NCI-H1092 (cell line): ENCODE results near the gene PITPNM3.

Experiments used
- DNase-seq: peaks from one replicate; lab custom pipeline; 2025; lab: John Stamatoyannopoulos, UW

The PITPNM3 gene

DNA sequence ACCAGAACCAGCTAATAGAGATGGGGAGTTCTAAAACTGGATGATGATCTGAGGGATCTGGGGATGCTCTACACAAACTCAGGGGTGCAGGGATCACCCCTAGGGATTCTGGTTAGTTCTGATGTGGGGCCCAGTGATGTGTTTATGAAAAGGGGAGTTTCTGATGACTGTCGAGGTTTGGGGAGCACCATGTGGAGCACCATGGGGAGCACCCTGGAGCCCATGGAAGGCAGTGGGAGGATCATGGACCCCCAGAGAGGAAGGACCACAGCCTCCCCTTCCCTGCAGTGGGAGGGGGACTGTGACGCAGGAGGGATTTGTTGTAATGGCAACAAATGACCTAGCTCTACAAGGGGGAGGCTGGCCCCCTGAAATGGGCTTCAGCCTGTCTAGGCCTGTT, 93.7 kb downstream of the PITPNM3 start:
- DNase-seq = no peak

DNA sequence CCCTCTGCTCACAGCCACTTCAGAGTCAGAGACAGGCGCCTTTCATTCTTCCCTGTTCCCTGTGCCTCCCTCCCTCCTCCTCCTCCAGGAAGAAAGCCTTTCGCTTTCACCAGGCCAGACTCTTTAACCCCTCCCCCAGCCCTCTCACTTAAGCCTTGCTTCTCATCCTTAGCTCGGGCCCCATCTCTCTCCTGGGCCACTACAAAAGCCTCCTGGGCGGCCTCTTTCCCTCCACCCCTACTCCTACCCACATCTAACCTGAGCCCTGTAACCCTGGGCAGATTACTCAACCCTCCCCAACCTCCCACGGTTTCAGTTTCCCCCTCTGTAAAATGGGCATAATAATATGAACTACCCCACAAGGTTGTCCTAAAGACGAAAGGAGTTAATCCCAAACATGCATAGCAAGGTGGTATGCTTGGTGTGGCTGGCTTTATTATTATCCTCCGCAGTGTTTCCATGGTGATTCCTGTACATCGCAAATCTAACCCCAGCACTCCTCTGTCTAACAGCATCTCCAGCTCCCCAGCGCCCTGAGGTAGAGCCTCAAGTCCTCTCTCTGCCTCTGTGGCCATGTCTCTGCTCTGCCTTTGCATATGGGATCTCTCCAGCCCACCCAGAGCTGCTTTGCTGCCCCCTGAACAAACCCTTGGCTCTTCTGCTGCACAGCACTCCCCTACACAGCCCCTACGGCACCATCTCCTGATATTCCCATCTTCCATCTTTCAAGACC, 94.4 kb downstream of the PITPNM3 start:
- DNase-seq = no peak

DNA sequence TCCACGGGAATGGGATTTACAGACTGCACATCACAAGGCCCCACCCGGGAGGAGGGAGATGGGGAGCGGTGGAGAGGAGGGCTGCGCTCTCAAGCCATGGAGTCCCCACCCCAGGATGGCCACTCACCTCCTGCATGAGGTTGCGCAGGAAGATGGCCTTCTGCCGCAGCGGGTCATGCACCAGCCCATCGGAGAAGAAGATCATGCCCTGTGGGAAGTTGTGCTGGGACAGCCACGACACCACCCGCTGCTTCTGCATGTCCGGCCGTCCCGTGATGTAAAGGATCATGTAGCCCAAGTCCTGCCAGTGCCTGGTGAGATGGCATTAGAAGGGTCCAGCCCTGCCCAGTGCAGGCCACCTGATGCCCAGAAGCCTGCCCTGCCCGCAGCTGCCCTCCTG, 95.1 kb downstream of the PITPNM3 start:
- no peak for DNase-seq

DNA sequence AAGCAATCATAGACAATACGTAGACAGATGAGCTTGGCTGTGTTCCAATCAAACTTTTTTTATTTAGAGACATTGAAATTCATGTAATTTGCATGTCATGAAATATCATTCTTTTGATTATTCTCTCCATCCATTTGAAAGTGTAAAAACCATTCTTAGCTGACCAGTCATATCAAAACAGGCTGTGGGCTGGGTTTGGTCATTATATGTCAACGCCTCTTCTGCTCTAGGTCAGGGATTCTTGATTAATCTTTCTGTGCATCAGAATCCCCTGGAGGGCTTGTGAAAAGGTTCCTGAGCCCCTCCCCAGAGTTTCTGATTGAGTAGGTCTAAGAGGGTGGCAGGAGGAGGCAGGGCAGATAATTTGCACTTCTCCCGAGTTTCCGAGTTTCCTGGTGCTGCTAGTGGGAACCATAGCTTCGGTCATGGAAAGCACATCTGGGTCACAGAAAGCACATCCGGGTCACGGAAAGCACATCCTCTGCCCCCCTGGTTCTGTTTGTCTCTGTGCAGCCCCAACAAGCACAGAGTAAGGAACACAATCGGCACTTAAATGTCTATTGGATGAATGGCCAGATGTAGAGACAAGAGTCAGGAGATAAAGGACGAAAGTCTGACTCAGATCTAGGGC, 95.7 kb downstream of the PITPNM3 start:
- DNase-seq = no peak

DNA sequence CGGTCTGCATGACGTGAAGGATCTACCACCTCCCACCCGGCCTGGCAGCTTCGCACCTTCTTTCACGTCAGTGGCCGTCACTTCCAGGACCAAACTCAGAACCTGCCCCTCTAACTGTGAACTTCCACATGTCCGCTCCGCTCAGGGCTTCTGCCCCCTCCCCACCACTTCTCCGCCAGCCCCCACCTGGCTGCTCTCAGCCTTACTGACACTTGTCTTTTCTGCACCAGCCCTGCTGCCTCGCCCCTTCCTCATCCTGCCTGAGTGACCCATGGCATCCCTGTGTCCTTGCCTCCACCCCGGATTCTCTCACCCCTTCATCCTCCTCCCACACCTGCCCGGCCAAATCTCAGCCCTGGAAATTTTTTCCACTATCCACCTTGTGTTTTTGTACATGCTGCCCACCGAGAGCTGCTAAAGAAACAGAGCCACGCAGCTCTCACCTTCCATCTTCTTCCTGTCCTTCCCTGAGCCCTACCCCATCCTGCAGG, 97.8 kb downstream of the PITPNM3 start:
- no peak for DNase-seq

DNA sequence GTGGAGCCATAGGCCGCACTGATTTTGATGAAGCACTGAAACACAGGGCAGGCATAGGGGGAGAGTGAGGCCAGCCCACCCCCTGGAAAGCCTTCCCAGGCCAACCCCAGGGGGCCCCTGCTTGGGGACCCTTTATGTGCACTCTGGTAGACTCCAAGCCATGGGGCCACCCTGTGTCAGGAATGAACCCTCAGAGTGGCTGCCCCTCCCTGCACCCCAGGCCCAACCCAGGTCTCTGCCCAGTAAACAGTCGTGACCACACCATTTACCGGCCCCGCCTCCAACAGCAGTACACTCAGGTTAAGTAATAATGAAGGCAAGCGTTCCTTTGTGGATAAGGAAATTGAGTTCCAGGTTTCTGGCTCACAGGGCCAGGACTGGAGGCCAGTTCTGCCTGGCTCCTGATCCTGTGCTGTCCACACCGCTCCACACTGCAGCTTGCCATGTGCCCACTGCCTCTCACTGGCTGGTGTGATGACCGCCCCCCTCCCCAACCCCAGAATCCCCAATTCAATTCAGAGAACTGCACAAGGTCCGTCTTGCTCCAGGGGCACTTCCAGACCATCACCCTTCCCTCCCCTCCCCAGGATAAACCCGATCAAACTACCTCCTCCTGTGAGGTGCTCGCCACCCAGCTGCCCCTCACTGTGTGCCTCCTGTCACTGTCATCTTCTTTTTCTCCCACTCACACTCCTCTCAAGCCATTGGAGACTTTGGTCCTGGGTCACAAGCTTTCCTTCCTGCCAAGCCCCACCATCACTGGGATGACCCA, 98.5 kb downstream of the PITPNM3 start:
- DNase-seq = no peak

DNA sequence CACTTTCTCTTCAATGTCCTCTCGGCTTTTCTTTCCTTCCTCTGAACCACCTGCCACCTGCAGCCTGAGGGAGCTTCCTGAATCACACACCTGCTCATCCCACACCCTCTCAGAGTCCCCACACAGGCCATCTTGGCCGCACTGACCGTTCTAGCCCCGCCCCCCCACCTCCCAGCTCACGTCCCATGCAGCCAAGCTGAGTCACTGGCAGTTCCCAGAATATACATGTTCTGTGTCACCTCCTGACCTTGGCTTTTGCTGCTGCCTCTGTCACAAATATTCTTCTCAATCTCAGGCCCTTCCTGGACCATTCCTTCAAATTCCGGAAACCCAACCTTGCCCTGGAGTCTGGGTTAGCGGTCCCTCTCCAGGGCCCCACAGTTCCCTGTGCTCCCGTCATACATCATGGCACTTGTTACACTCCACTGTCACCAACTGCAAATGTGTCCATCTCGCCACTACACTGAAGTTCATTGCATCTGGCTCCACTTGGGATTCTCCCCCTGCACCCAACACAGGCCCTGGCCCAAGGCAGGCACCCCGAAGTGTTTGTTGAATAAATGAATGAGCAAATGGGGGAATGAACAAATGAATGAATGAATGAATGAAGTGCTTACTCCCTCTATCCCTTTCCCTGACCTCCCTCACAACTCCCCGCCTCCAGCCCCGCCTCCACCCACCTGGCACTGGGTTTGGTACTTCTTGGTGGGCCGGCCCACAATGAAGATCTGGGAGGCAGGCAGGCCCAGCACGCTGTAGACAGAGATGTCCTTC, 99.3 kb downstream of the PITPNM3 start:
- no peak for DNase-seq

DNA sequence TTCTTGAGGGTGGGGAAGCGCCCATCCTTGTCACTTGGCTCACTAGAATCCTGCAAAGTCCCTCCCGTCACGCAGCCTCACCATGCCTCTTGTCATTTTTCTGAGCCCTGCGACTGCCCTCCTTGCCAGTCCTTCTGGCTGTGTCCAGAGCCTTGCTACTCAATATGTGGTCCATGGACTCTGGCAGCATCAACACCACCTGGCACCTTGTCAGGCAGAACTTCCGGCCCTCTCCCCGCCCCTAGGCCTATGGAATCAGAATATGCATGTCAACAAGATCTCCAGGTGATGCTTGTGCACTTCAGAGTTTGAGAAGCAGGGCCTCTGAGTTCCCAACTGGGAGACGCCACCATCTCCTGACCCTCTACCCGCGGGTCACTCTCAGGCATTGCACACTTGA, 100.0 kb downstream of the PITPNM3 start:
- no peak for DNase-seq

DNA sequence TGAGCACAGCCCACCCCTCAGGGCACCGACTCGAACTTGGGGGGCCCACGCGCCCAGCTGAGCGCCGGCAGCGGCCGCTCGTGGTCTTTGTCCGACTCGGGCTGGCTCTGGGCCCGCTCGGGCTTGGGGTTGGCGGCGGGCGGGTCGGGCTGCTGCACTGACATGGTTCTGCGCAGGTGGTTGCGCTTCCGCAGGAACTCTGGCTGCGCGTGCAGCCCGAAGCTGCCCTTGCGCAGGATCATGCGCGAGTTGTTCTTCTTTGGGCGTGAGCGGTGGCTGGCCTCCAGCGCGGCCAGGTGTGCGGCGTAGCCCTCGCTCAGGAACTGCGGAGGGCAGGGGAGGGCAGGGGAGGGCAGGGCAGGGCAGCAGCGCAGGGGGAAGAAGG, 101.0 kb downstream of the PITPNM3 start:
- peak; percentile 36 for DNase-seq

DNA sequence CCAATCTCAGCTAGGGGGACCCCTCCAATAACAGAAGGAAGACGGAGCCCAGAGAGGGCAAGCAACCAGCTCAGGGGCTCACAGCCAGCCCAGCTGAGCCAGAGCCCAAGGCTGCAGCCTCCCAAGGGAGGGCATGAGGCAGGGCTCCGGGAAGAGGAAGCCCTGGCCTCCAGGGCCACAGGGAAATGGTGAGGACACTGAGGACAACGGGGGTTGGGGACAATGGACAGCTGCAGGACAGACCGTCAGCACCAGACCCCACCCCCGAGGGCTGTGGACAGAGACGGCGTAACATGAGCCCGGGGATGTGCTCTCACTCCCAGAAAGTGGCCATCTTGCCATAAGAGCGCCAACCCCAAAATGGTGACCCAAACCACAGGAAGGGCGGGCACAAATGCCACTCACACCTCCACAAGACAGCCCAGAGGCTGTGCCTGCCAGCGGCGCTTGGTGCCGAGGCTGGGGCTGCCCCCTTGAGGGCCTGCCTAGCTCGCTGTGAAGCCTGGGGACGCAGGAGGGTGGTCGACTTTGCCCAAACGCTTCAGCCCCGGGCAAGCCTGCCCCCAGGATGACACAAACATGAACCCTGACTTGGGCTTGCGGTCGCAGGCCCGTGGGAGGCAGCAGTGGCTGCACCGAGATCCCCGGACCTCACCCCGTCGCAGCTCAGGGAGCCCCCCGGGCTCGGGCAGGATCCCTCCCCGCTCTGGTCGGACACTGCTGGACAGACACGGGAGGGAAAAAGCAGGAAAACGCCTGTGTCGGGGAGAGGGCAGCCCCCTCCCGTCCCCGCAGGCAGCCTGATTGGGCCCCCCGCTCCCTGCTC, 101.6 kb downstream of the PITPNM3 start:
- DNase-seq = no peak

DNA sequence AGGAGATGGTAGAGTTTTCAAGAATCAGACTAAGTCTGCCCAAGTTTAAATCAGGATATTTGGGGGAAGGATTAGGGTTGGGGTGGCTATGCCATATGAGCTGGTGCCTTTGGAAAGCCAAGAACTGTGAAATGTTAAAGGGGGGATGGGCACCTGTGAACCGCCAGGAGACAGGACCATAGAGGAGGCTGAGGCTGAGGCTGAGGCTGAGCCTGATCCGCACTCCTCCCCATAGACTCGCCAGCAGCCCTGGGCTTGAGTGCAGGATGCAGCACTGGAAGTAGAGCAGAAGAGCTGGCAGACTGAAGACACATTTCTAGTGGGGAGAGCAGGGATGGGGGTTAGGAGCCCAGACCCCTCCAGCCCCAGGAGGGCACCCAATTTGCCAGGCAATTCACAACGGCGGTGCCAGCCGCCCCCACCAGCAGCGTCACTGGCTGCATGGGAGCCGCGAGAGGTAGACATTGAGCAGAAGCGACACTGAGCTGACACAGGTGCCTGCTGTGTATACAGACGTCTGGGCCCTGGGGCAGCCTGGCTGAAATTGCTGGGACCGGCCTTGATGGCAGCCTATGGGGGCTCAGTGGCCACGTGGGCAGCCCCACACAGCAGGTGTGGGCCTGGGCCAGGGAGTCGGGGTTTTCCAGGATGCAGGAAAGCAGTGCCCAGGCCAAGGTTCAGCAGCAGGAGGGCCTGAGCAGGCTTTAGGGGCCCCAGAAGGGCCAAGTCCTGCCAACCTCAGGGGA, 102.9 kb downstream of the PITPNM3 start:
- no peak for DNase-seq

DNA sequence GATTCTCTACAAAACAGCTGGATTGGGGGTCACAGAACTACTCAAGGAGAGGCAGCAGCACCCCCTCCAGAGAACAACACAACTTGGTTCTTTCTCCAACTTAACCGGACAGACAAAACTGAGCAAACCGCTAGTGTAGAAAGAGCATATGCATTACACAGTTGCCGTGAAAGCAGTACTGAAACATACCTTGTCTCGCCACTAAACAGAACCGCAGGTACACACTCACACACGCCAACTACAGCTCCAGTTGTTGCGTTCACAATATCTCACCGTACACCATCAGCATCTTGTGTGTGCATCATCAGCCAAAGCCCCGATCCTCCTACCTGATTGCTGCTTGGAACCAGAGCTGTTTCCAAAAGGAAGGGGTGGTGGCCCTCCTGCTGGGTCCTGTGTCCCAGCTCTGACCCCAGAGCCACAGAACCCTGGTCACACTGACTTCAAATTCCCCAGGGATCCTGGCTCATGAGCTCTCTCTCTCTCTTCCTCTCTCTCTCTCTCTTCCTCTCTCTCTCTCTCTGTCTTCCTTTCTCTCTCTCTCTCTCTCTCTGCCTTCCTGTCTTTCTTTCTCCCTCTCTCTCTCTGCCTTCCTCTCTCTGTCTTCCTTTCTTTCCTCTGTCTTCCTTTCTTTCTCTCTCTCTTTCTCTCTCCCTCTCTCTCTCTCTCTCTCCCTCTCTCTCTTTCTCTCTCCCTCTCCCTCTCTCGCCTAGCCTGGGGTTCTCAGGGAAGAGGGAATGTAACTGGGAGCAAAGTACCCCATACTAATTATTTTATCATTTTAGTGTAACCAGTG, 103.7 kb downstream of the PITPNM3 start:
- DNase-seq = no peak

DNA sequence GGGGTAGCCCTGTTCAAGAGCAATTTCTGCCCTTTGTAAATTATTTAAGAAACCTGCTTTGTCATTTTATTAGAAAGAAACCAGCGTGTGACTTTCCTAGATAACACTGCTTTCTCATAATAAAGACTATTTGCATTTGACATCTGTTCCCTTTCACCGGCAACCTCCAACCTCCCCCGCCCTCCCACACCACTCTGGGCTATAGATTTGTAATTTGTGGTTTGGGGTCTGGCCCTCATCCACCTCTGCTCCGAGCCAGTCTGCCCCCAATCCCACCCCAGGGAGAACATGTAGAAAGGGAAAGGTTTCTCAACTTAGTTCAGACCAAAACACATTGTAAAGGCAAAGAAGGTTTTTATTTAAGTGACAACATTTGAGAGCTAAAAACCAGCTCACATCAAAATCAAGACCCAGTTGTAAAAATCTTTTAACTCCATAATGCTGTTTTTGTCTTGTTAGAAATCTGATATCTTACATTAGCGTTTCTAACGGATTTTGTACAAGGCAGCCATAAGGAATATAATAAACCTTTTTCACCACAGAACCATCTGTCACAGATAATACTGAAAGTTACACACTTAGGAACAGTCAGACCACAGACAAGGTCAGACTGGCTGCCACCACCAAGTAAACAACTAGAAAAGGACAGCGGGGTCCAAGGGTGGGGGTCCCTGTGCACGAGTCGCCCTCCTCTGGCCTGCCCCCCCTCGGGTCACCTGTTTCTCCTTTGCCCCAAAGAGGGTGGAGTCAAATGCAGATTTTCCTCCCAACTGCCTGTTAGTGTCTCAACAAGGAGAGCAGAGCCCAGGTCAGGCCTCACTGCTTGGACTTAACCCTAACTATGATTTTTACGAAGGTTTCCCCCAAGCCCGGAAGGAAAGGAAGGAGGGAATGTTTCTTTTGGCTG, 105.2 kb downstream of the PITPNM3 start:
- no peak for DNase-seq

DNA sequence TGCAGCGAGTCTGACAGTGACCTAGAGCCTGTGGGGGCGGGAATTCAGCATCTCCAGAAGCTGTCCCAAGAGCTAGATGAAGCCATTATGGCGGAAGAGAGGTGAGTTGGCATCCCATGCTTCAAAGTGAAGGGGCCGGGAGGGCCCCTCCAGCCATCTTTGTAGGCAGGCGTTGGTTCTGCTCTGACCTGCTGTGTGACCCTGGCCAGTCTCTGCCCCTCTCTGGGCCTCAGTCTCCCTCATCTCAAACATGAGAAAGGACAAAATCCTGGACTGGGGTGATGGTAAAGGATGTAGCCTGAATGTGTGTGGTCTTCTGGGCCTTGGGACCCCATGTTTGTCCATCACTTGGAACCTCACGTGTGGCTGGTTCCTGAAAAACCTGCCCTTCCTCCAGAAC, 107.0 kb downstream of the PITPNM3 start:
- DNase-seq = no peak

DNA sequence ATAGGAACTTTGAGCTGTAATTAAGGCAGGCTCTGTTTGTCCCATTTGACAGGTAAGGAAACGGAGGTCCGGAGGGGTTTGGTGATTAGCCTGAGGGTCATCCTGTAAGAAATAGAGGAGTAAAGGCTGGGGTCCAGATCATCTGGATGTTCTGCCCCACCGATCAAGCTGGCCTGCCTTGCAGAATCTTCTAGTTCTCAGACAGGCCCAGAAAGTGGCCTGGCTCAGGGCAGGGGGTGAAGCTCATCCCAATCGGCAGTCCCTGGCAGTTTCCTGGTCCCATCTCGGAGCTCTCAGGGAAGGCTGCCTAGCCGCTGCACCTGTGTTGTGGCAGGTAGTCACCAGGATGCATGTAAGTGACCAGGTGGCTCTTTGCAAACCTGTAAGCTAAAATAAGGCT, 107.9 kb downstream of the PITPNM3 start:
- no peak for DNase-seq

DNA sequence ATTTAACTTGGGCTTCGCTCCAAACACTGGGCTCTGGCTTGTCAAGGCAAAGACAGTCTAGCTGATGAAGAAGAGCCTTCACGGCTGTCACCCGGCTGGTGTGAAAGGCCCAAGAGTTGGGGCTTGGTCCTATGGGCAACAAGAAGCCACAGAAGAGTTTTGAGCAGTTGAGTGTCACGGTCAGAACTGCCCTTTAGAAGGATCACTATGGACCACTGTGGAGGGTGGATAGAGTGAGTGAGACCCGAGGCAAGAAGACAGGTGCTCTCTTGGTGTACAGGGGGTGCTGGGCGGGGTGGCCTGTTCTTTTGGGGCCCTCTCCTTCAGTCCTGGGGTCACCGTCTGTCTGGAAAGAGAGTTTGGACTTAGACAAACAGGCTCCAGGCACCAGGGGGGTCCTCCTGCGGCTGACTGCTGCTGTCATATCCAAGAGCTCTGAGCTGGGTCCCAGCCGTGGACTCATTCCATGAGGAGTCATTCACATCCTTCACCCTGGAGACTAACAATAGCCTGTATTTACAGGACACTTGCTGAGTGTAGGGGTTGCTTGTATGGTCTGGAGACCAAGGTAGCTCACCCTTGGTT, 109.7 kb downstream of the PITPNM3 start:
- DNase-seq = no peak

DNA sequence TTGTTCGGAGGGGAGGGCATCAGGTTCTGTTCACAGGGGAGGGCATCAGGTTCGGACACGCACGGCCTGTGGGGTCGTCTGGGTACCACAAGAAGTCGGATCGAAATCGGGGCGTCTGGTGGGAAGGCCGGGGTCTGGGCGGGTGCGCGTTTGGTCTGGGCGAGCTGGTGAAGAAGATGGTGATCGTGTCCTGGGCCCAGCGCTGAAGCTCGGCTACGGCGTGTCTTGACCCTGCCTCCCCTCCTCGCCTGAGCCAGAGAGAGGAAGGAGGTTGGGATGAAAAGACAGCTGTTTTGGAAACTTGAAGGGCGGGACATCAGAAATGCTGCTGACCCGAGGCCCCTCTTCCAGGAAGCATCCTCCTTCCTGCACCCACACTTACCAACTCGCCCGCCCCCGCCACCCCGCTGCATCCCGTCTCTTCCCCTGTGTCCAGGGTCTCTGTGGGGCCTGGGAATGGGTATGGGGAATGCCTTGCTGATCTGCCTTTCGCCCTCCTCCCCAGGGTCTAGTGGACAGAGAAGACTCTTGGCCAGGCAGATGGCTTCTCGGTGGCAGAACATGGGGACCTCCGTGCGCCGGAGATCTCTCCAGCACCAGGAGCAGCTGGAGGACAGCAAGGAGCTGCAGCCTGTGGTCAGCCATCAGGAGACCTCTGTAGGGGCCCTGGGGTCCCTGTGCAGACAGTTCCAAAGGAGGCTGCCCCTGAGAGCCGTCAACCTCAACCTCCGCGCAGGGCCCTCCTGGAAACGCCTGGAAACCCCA, 111.6 kb downstream of the PITPNM3 start:
- no peak for DNase-seq
